DOHH2 (cell line): Measurements from ENCODE around the gene GPR78.

Experiments used
- H3F3A ChIP-seq: fragments of 200-600 bp; sonication (generic), shearing (Covaris generic); 2 replicates; pipeline ENCODE4 v1.6.0; 2016; ENCODE audit warnings: antibody characterized with exemption, mild to moderate bottlenecking; ENCODE audit not compliant: control insufficient read depth, insufficient read depth
- H3K27ac ChIP-seq: fragments of 200-600 bp; sonication (generic); 2 replicates; pipeline ENCODE4 v1.5.1; 2014; ENCODE audit warnings: low read depth, mild to moderate bottlenecking, low read length, moderate library complexity
- H3K27me3 ChIP-seq: fragments of 200-600 bp; sonication (generic); 2 replicates; pipeline ENCODE4 v1.6.1; 2014; ENCODE audit warnings: mild to moderate bottlenecking, low read length, mixed read lengths; ENCODE audit not compliant: control insufficient read depth
- H3K36me3 ChIP-seq: fragments of 200-600 bp; sonication (generic); 2 replicates; pipeline ENCODE4 v1.6.1; 2014; ENCODE audit warnings: mild to moderate bottlenecking, low read length, moderate library complexity, mixed read lengths; ENCODE audit not compliant: control insufficient read depth
- H3K4me1 ChIP-seq: fragments of 200-600 bp; sonication (generic); 2 replicates; pipeline ENCODE4 v1.6.1; 2014; ENCODE audit warnings: mild to moderate bottlenecking, low read length, mixed read lengths; ENCODE audit not compliant: control insufficient read depth
- H3K4me2 ChIP-seq: fragments of 200-600 bp; sonication (generic); 2 replicates; pipeline ENCODE4 v1.6.0; 2014; ENCODE audit warnings: mild to moderate bottlenecking, low read length, moderate library complexity
- H3K4me3 ChIP-seq: fragments of 200-600 bp; sonication (generic); 2 replicates; pipeline ENCODE4 v1.5.1; 2014; ENCODE audit warnings: mild to moderate bottlenecking, low read length, mixed read lengths
- H3K79me2 ChIP-seq: fragments of 200-600 bp; sonication (generic); 2 replicates; pipeline ENCODE4 v1.6.1; 2014; ENCODE audit warnings: mild to moderate bottlenecking, low read length, mixed read lengths; ENCODE audit not compliant: control insufficient read depth
- H3K9me2 ChIP-seq: fragments of 200-600 bp; sonication (generic); replicated peaks from 2 replicates; pipeline ENCODE4 v1.6.1; 2014; ENCODE audit warnings: mild to moderate bottlenecking, low read length, mixed read lengths; ENCODE audit not compliant: control insufficient read depth
- H3K9me3 ChIP-seq: fragments of 200-600 bp; sonication (generic); 2 replicates; pipeline ENCODE4 v1.6.1; 2014; ENCODE audit warnings: antibody characterized with exemption, low read length, mixed read lengths; ENCODE audit not compliant: control insufficient read depth, insufficient read depth
- H4K20me1 ChIP-seq: fragments of 200-600 bp; sonication (generic); 2 replicates; pipeline ENCODE4 v1.6.0; 2014; ENCODE audit warnings: low read depth, mild to moderate bottlenecking, antibody characterized with exemption, low read length, moderate library complexity; ENCODE audit not compliant: control insufficient read depth, insufficient read depth
- CTCF ChIP-seq: fragments of 200-600 bp; sonication (generic); IDR thresholded peaks from one replicate; pipeline ENCODE4 v1.5.1; 2014; ENCODE audit warnings: antibody characterized with exemption, mild to moderate bottlenecking, low read depth, low read length; ENCODE audit not compliant: poor library complexity, severe bottlenecking
- EZH2phosphoT487 ChIP-seq: fragments of 200-600 bp; sonication (generic); IDR thresholded peaks from 2 replicates; pipeline ENCODE4 v1.6.1; 2017; ENCODE audit warnings: borderline replicate concordance, mild to moderate bottlenecking, antibody characterized with exemption, low read length, moderate library complexity, mixed read lengths

Gene GPR78

GRCh38 chr4:8598391-8599090 lies 18.3 kb downstream of the GPR78 start:
- H3K27me3 ChIP-seq: no peaks in the 10 kb centered on the region
- H4K20me1 ChIP-seq: no peaks in the 10 kb centered on the region
- H3K4me3 ChIP-seq: no peak overlapping the region
- no peaks in the 10 kb centered on the region for H3F3A ChIP-seq
- no peaks in the 10 kb centered on the region for H3K36me3 ChIP-seq
- TF ChIP-seq CTCF (no peak), EZH2phosphoT487 (no peak)
- H3K9me3 ChIP-seq: no peaks in the 10 kb centered on the region
- no peaks in the 10 kb centered on the region for H3K9me2 ChIP-seq
- H3K4me1 ChIP-seq: no peaks in the 10 kb centered on the region
- no peaks in the 10 kb centered on the region for H3K79me2 ChIP-seq
- no peak overlapping the region for H3K4me2 ChIP-seq
- H3K27ac ChIP-seq: no peak overlapping the region

GRCh38 chr4:8599091-8599460 lies 18.9 kb downstream of the GPR78 start:
- Histone ChIP-seq H3F3A (no peaks in the 10 kb centered on the region), H3K4me2 (no peak overlapping the region)

GRCh38 chr4:8599657-8600056 lies 19.5 kb downstream of the GPR78 start:
- no peaks in the 10 kb centered on the region for H3F3A ChIP-seq

More at GRCh38 chr4:8599091-8599460, 18.9 kb downstream of the GPR78 start:
- no peaks in the 10 kb centered on the region for H3K36me3 ChIP-seq
- no peaks in the 10 kb centered on the region for H3K27me3 ChIP-seq
- H3K79me2 ChIP-seq: no peaks in the 10 kb centered on the region
- H3K4me3 ChIP-seq: no peak overlapping the region
- H3K4me1 ChIP-seq: no peaks in the 10 kb centered on the region
- H3K27ac ChIP-seq: no peak overlapping the region
- no peaks in the 10 kb centered on the region for H3K9me2 ChIP-seq
- H4K20me1 ChIP-seq: no peaks in the 10 kb centered on the region
- no peak for TF ChIP-seq EZH2phosphoT487
- TF ChIP-seq CTCF: no peak
- no peaks in the 10 kb centered on the region for H3K9me3 ChIP-seq

More at GRCh38 chr4:8599657-8600056, 19.5 kb downstream of the GPR78 start:
- H3K79me2 ChIP-seq: no peaks in the 10 kb centered on the region
- no peaks in the 10 kb centered on the region for H3K36me3 ChIP-seq
- no peak overlapping the region for H3K4me2 ChIP-seq
- no peaks in the 10 kb centered on the region for H3K4me1 ChIP-seq
- no peak overlapping the region for H3K4me3 ChIP-seq
- no peaks in the 10 kb centered on the region for H3K9me2 ChIP-seq
- no peaks in the 10 kb centered on the region for H3K9me3 ChIP-seq
- H3K27ac ChIP-seq: no peak overlapping the region
- H4K20me1 ChIP-seq: no peaks in the 10 kb centered on the region
- no peaks in the 10 kb centered on the region for H3K27me3 ChIP-seq
- TF ChIP-seq CTCF (no peak), EZH2phosphoT487 (no peak)
